OCI-LY7 (cell line): ENCODE results near the gene HTR3A. TPM values are rescaled to one million over a fixed set of nuclear protein-coding genes. Genes with fewer than 3 reads are reported as not detected.

Experiments
- BruUV-seq: library from RNA; stranded (reverse); fragments of 400-500 nt; replicated peaks from 2 replicates; lab custom pipeline; 2021; lab: Mats Ljungman, UMichigan
- CTCF ChIA-PET: fragments of 300-600 bp; sonication (Branson Sonifier 250); formaldehyde crosslinking; loops from one replicate; lab custom pipeline; 2022; ENCODE audit warnings: antibody characterized with exemption; ENCODE audit not compliant: unreplicated experiment; lab: Charles Lee
- POLR2A ChIA-PET: fragments of 300-600 bp; sonication (Branson Sonifier 250); formaldehyde crosslinking; loops from one replicate; lab custom pipeline; 2022; ENCODE audit warnings: antibody characterized with exemption; lab: Charles Lee
- DNase-seq: peaks from one replicate; pipeline ENCODE4 v3.0.0-alpha.2; 2015; ENCODE audit warnings: low spot score
- H2AFZ ChIP-seq: fragments of 200-600 bp; sonication (generic), shearing (Covaris generic); 2 replicates; pipeline ENCODE4 v1.6.1; 2014; ENCODE audit warnings: mild to moderate bottlenecking, antibody characterized with exemption, low read length, moderate library complexity
- H3K27ac ChIP-seq: fragments of 200-600 bp; sonication (generic); 2 replicates; pipeline ENCODE4 v1.5.1; 2014; ENCODE audit warnings: mixed run types, low read depth, mild to moderate bottlenecking, moderate library complexity, low read length, inconsistent platforms; ENCODE audit not compliant: poor library complexity, severe bottlenecking
- H3K36me3 ChIP-seq: fragments of 200-600 bp; sonication (generic); 2 replicates; pipeline ENCODE4 v1.6.1; 2014; ENCODE audit warnings: mild to moderate bottlenecking, antibody characterized with exemption, low read length, moderate library complexity, mixed read lengths; ENCODE audit not compliant: insufficient read depth
- H3K4me1 ChIP-seq: fragments of 200-600 bp; sonication (generic); 2 replicates; pipeline ENCODE4 v1.5.1; 2014; ENCODE audit warnings: mild to moderate bottlenecking, low read length; ENCODE audit not compliant: insufficient read depth, poor library complexity, severe bottlenecking
- H3K4me2 ChIP-seq: fragments of 200-600 bp; sonication (generic); 2 replicates; pipeline ENCODE4 v1.6.1; 2014; ENCODE audit warnings: mild to moderate bottlenecking, low read length
- H3K4me3 ChIP-seq: fragments of 200-600 bp; sonication (generic); 2 replicates; pipeline ENCODE4 v1.5.1; 2014; ENCODE audit warnings: mild to moderate bottlenecking, low read depth, low read length; ENCODE audit not compliant: poor library complexity, severe bottlenecking
- H3K79me2 ChIP-seq: fragments of 200-600 bp; sonication (generic); 2 replicates; pipeline ENCODE4 v1.6.1; 2016; ENCODE audit warnings: low read depth, mild to moderate bottlenecking, low read length, moderate library complexity, mixed read lengths; ENCODE audit not compliant: insufficient read depth
- H3K9me2 ChIP-seq: fragments of 200-600 bp; sonication (generic); 2 replicates; pipeline ENCODE4 v1.6.1; 2016; ENCODE audit warnings: mild to moderate bottlenecking, low read length, mixed read lengths; ENCODE audit not compliant: insufficient read depth
- H3K9me3 ChIP-seq: fragments of 200-600 bp; sonication (generic); 2 replicates; pipeline ENCODE4 v1.6.1; 2014; ENCODE audit warnings: mild to moderate bottlenecking, mixed run types, low read length, mixed read lengths
- H4K20me1 ChIP-seq: fragments of 200-600 bp; sonication (generic); 2 replicates; pipeline ENCODE4 v1.6.1; 2014; ENCODE audit warnings: mild to moderate bottlenecking, antibody characterized with exemption, low read length, moderate library complexity, mixed read lengths; ENCODE audit not compliant: insufficient read depth
- EZH2phosphoT487 ChIP-seq: fragments of 200-600 bp; sonication (generic); IDR thresholded peaks from 2 replicates; pipeline ENCODE4 v1.6.1; 2018; ENCODE audit warnings: low read depth, borderline replicate concordance, mild to moderate bottlenecking, mixed run types, antibody characterized with exemption, low read length, moderate library complexity, mixed read lengths
- intact Hi-C: fragments of 100-400 bp; cut with micrococcal nuclease; formaldehyde crosslinking; loops from one replicate; pipeline ENCODE4 v1.10.0; 2022; ENCODE audit not compliant: unreplicated experiment
- total RNA-seq, 2 experiments: library from RNA; depleted of rRNA in 1 of 2; stranded (reverse); fragments of >200 nt in 1 of 2; shearing (Covaris generic) in 1 of 2; gene quantifications; 2 replicates each; pipeline ENCODE4 v1.2.3, GENCODE V29; 2014 to 2022
- TF ChIP-seq, protein P1 (sequence below): fragments of 200-600 bp; sonication (generic); conservative IDR thresholded peaks from 2 replicates; pipeline ENCODE4 v1.5.1; 2014; ENCODE audit warnings: mild to moderate bottlenecking, antibody characterized with exemption, low read length, moderate library complexity, mixed read lengths

Gene HTR3A
- total RNA-seq, 2 experiments from 2014 or later = not detected

DNA sequence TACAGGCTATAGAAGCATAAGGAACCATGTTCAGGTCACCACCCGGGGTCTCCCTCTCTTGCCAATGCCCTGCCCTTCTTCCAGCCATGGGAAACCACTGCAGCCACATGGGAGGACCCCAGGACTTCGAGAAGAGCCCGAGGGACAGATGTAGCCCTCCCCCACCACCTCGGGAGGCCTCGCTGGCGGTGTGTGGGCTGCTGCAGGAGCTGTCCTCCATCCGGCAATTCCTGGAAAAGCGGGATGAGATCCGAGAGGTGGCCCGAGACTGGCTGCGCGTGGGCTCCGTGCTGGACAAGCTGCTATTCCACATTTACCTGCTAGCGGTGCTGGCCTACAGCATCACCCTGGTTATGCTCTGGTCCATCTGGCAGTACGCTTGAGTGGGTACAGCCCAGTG lies 14.5 kb downstream of the HTR3A start:
- ChIA-PET POLR2A (no interaction called here), CTCF (no interaction called here)
- Histone ChIP-seq H3K4me3 (no peak overlapping the region), H3K9me2 (no peaks in the 10 kb centered on the region), H4K20me1 (no peaks in the 10 kb centered on the region), H3K36me3 (no peaks in the 10 kb centered on the region), H3K79me2 (no peaks in the 10 kb centered on the region), H3K27ac (no peak overlapping the region), H3K4me1 (no peaks in the 10 kb centered on the region), H3K9me3 (no peaks in the 10 kb centered on the region), H2AFZ (no peak overlapping the region), H3K4me2 (no peak overlapping the region)
- DNase-seq = no peak
- TF ChIP-seq, protein P1, sequence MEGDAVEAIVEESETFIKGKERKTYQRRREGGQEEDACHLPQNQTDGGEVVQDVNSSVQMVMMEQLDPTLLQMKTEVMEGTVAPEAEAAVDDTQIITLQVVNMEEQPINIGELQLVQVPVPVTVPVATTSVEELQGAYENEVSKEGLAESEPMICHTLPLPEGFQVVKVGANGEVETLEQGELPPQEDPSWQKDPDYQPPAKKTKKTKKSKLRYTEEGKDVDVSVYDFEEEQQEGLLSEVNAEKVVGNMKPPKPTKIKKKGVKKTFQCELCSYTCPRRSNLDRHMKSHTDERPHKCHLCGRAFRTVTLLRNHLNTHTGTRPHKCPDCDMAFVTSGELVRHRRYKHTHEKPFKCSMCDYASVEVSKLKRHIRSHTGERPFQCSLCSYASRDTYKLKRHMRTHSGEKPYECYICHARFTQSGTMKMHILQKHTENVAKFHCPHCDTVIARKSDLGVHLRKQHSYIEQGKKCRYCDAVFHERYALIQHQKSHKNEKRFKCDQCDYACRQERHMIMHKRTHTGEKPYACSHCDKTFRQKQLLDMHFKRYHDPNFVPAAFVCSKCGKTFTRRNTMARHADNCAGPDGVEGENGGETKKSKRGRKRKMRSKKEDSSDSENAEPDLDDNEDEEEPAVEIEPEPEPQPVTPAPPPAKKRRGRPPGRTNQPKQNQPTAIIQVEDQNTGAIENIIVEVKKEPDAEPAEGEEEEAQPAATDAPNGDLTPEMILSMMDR = no peak
- no peak for TF ChIP-seq EZH2phosphoT487
- intact Hi-C loops = no loop called here
- no TSS peak for BruUV-seq

- CTCF ChIA-PET = no interaction called here
- POLR2A ChIA-PET = no interaction called here
- DNase-seq = no peak
- Histone ChIP-seq H2AFZ (no peak overlapping the region), H3K27ac (no peak overlapping the region), H3K4me1 (no peaks in the 10 kb centered on the region), H3K4me2 (no peak overlapping the region), H3K36me3 (no peaks in the 10 kb centered on the region), H3K79me2 (no peaks in the 10 kb centered on the region), H4K20me1 (no peaks in the 10 kb centered on the region), H3K4me3 (no peak overlapping the region), H3K9me2 (no peaks in the 10 kb centered on the region), H3K9me3 (no peaks in the 10 kb centered on the region)
- BruUV-seq = no TSS peak
- intact Hi-C loops = no loop called here
- TF ChIP-seq EZH2phosphoT487 = no peak
- TF ChIP-seq, protein P1 = no peak
These were observed 15.0 kb downstream of the HTR3A start for GRCh38 chr11:113989916-113990315.

DNA sequence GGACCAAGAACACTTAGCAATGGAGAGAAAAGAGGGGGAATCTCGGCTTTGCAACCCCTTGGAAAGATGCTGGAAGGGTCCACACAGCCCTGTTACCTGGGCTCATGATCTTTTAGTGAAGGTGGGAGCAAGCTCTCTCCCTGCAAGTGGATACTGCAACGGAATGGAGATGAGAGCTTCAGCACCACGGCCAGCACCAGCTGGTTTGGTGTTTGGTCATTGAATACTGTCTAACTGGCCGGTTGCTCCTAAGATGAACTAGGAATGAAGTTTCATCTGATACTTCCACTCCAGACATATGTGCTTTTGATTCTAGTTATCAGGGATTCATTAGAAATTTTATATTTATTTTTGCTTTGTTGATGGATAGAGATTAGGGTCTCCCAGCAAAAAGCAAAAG lies 16.3 kb downstream of the HTR3A start:
- H2AFZ ChIP-seq = no peak overlapping the region
- POLR2A ChIA-PET = no interaction called here
- CTCF ChIA-PET = no interaction called here
- BruUV-seq = no TSS peak
- TF ChIP-seq, protein P1 = no peak
- TF ChIP-seq EZH2phosphoT487 = no peak
- intact Hi-C loops = no loop called here
- no peaks in the 10 kb centered on the region for H3K36me3 ChIP-seq
- no peak overlapping the region for H3K4me2 ChIP-seq
- no peak overlapping the region for H3K27ac ChIP-seq
- no peaks in the 10 kb centered on the region for H3K79me2 ChIP-seq
- H3K4me3 ChIP-seq = no peak overlapping the region
- no peaks in the 10 kb centered on the region for H4K20me1 ChIP-seq
- no peaks in the 10 kb centered on the region for H3K9me3 ChIP-seq
- no peaks in the 10 kb centered on the region for H3K4me1 ChIP-seq
- no peak for DNase-seq
- no peaks in the 10 kb centered on the region for H3K9me2 ChIP-seq
